Ascending aorta (tissue), 2 donors: ENCODE results near the gene NPTX2. TPM values are rescaled to one million over a fixed set of nuclear protein-coding genes. Genes with fewer than 3 reads are reported as not detected.

Experiments
- DNase-seq, 2 donors: peaks; one replicate each; pipeline ENCODE4 v3.0.0-alpha.2; 2019; ENCODE audit warnings: low spot score in 2 of 2
- H3K27ac ChIP-seq, 2 donors: fragments of 200-600 bp; sonication (generic); one replicate each; pipeline ENCODE4 v1.5.1; 2016 to 2017; ENCODE audit warnings: mild to moderate bottlenecking in 1 of 2
- H3K27me3 ChIP-seq: fragments of 200-600 bp; sonication (generic); one replicate; pipeline ENCODE4 v1.5.1; 2017
- H3K36me3 ChIP-seq, 2 donors: fragments of 200-600 bp; sonication (generic); one replicate each; pipeline ENCODE4 v1.5.1; 2016
- H3K4me1 ChIP-seq, 2 donors: fragments of 200-600 bp; sonication (generic); one replicate each; pipeline ENCODE4 v1.5.1; 2016 to 2017; ENCODE audit warnings: mild to moderate bottlenecking in 1 of 2
- H3K4me3 ChIP-seq, 2 donors: fragments of 200-600 bp; sonication (generic); one replicate each; pipeline ENCODE4 v1.5.1; 2016 to 2017; ENCODE audit warnings: mild to moderate bottlenecking in 1 of 2
- H3K9me3 ChIP-seq, 2 donors: fragments of 200-600 bp; sonication (generic); one replicate each; pipeline ENCODE4 v1.5.1; 2016
- intact Hi-C: fragments of 100-400 bp; cut with DNase I; formaldehyde crosslinking; loops from one replicate; pipeline ENCODE4 v1.15.1; 2023
- total RNA-seq: library from RNA; depleted of rRNA; stranded (reverse); fragments of >200 nt; gene quantifications from one replicate; pipeline ENCODE4 v1.1.0, GENCODE V29; 2016
- TF ChIP-seq, protein P1 (sequence below), 3 experiments: fragments of 200-600 bp in 2 of 3; fragments of 450-650 bp in 1 of 3; sonication (generic) in 2 of 3; IDR thresholded peaks; one replicate each; pipeline ENCODE4 v1.5.1; 2016 to 2019; ENCODE audit warnings: antibody characterized with exemption in 3 of 3, mild to moderate bottlenecking in 1 of 3, moderate library complexity in 1 of 3

The NPTX2 gene
- total RNA-seq, 1 donor from 2014 or later: 44.2 TPM

DNA sequence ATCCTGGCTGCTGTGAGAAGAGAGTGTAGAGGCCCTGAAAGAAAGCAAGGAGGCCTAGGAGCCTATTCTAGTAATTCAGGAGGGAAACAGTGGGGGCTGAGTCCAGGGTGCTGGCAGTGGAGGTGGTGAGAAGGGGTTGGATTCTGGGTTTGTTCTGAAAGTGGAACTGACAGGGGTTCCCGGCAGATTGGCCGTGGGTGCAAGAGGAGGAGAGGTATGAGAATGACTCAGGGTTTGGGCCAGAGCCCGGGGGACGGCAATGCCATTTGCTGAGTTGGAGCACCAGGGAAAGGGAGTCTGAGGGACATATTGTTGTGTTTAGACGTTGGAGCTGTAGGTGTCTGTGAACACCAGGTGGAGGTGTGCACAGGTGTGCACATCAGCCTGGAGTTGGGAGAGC lies 38.5 kb downstream of the NPTX2 start:
- TF ChIP-seq, protein P1, sequence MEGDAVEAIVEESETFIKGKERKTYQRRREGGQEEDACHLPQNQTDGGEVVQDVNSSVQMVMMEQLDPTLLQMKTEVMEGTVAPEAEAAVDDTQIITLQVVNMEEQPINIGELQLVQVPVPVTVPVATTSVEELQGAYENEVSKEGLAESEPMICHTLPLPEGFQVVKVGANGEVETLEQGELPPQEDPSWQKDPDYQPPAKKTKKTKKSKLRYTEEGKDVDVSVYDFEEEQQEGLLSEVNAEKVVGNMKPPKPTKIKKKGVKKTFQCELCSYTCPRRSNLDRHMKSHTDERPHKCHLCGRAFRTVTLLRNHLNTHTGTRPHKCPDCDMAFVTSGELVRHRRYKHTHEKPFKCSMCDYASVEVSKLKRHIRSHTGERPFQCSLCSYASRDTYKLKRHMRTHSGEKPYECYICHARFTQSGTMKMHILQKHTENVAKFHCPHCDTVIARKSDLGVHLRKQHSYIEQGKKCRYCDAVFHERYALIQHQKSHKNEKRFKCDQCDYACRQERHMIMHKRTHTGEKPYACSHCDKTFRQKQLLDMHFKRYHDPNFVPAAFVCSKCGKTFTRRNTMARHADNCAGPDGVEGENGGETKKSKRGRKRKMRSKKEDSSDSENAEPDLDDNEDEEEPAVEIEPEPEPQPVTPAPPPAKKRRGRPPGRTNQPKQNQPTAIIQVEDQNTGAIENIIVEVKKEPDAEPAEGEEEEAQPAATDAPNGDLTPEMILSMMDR (IDR thresholded peaks at IDR 0.05): no peak
- no peak for DNase-seq
- no peak overlapping the region for H3K27ac ChIP-seq
- no peak overlapping the region for H3K4me3 ChIP-seq
- H3K27me3 ChIP-seq: no peaks in the 10 kb centered on the region
- H3K36me3 ChIP-seq: no peaks in the 10 kb centered on the region
- no peaks in the 10 kb centered on the region for H3K9me3 ChIP-seq
- intact Hi-C loops: no loop called here
- no peaks in the 10 kb centered on the region for H3K4me1 ChIP-seq

DNA sequence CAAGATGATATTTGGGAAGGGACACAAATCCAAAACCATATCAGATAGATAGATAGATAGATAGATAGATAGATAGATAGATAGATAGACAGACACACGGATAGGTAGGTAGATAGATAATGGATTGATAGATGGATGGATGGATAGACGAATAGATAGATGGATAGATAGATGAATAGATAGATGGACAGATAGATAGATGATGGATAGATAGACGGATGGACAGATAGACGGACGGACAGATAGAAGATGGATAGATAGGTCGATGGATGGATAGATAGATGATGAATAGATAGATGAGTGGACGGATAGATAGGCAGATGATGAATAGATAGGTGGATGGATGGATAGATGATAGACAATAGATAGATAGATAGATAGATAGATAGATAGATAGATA lies 39.8 kb downstream of the NPTX2 start:
- DNase-seq: no peak
- Histone ChIP-seq H3K4me1 (no peaks in the 10 kb centered on the region), H3K27me3 (no peaks in the 10 kb centered on the region), H3K4me3 (no peak overlapping the region), H3K27ac (no peak overlapping the region), H3K36me3 (no peaks in the 10 kb centered on the region), H3K9me3 (no peaks in the 10 kb centered on the region)
- TF ChIP-seq, protein P1 (IDR thresholded peaks at IDR 0.05): no peak
- intact Hi-C loops: no loop called here

DNA sequence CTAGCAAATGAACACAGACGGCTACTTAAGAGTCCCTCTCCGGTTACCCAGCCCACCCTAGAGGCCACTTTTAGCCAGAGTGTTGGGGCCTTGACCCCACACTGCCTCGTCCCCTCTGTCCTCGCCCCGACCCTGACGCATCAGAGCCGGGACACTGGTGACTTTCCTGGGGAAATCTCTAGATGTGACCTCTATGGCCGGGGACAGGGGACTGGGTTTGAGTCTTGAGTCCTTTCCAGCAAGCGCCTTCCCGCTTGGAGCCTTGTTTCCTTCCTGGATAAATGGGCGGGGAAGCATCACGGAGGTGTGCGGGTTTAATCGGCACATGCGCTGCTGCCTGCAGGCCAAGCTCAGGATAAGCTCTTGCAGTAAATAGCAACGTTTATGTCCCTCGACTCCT lies 40.7 kb downstream of the NPTX2 start:
- H3K9me3 ChIP-seq: no peaks in the 10 kb centered on the region
- no peak for DNase-seq
- intact Hi-C loops: no loop called here
- H3K4me3 ChIP-seq: no peak overlapping the region
- H3K27me3 ChIP-seq: no peaks in the 10 kb centered on the region
- TF ChIP-seq, protein P1 (IDR thresholded peaks at IDR 0.05): no peak
- no peaks in the 10 kb centered on the region for H3K4me1 ChIP-seq
- no peak overlapping the region for H3K27ac ChIP-seq
- no peaks in the 10 kb centered on the region for H3K36me3 ChIP-seq

DNA sequence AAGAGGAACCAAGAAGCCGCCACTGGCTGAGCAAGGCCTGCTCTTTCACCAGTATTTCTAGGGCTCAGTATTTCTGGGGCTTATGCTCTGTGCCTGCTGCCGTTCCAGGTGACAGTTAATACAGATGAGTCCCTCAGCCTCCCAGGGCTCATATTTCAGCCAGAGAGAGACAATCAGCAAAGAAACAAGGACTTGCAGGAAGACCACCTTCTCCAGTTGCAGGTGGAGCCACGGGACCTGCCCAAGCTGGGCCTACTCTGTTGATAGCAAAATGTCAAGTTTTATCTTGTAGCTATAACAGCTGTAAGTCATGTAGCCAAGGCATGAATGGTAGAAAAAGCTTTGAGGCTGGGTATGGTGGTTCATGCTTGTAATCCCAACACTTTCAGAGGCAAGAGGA lies 42.7 kb downstream of the NPTX2 start:
- Histone ChIP-seq H3K27ac (no peak overlapping the region), H3K9me3 (no peaks in the 10 kb centered on the region), H3K4me3 (no peak overlapping the region), H3K27me3 (no peaks in the 10 kb centered on the region), H3K4me1 (no peaks in the 10 kb centered on the region), H3K36me3 (no peaks in the 10 kb centered on the region)
- TF ChIP-seq, protein P1 (IDR thresholded peaks at IDR 0.05): no peak
- DNase-seq: no peak
- intact Hi-C loops: no loop called here

DNA sequence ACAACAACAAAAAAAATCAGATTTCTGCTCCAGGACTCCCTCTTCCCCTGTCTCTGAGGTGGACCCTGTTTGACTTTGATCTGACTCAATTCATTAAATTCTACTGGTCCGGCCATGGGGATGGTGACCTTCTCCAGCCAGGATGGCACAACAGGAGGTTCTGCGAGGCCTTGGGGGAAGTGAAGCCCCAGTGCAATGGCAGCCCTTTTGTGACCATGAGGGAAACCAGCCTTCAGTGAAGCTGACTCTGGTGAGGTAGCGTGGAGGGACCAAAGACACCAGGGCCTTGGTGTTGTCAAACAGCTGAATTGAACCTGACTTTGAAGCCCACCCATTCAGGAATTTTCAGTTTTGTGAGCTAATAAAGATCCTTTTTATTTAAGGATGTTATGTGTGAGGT lies 44.5 kb downstream of the NPTX2 start:
- H3K4me1 ChIP-seq: no peaks in the 10 kb centered on the region
- no peak for DNase-seq
- TF ChIP-seq, protein P1 (IDR thresholded peaks at IDR 0.05): no peak

DNA sequence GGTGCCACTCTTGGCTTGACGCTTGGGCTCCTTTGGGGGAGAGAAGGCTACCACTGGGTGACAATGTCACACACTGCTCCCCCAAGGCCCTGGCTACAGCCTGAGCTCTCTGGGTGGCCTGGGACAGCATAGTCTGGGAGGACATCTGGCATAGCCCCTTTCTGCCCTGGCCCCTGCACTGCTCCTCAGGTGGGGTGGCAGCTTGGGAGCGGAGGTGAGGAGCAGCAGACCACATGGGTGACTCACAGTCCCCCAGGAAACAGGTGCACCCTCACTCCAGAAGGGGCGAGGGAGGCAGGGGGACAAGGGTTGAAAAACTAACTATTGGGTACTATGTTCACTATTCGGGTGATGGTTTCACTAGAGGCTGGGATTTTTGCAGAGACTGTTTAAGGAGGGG lies 45.2 kb downstream of the NPTX2 start:
- DNase-seq: no peak
- TF ChIP-seq, protein P1 (IDR thresholded peaks at IDR 0.05): no peak
- H3K4me3 ChIP-seq: no peak overlapping the region
- no peaks in the 10 kb centered on the region for H3K27me3 ChIP-seq
- no peaks in the 10 kb centered on the region for H3K9me3 ChIP-seq
- intact Hi-C loops: no loop called here
- no peak overlapping the region for H3K27ac ChIP-seq
- H3K36me3 ChIP-seq: no peaks in the 10 kb centered on the region
- no peaks in the 10 kb centered on the region for H3K4me1 ChIP-seq

More for the DNA sequence above, 44.5 kb downstream of the NPTX2 start:
- Histone ChIP-seq H3K36me3 (no peaks in the 10 kb centered on the region), H3K27ac (no peak overlapping the region), H3K9me3 (no peaks in the 10 kb centered on the region), H3K4me3 (no peak overlapping the region), H3K27me3 (no peaks in the 10 kb centered on the region)
- intact Hi-C loops: no loop called here
